ENCODE results near the gene ZNF746. TPM values are rescaled to one million over a fixed set of nuclear protein-coding genes. Genes with fewer than 3 reads are reported as not detected.

ZNF746 gene
- total and polyA plus RNA-seq, 2 of the 13 experiments (the other 11 are each of a cell fraction or from before 2014, with no cell fraction given) = 3.8 to 8.1 TPM

- Histone ChIP-seq H3K36me3 (replicated peaks in 1 of 2; ENCODE audit: control insufficient read depth in 1 of 2, insufficient read depth in 2 of 2, low read length in 2 of 2) (peaks cover 8 to 54% of the 10 kb centered on the region in 2 experiments), H3K79me2 (ENCODE audit: insufficient read depth, low read length) (no peaks in the 10 kb centered on the region), H3K4me2 (ENCODE audit: low read depth, low read length) (no peak overlapping the region), H4K20me1 (ENCODE audit: insufficient read depth, low read length) (no peaks in the 10 kb centered on the region), H3K9me3 (ENCODE audit: low read length) (no peaks in the 10 kb centered on the region; the same call in 1 of the 2 replicates), H3K27ac (ENCODE audit: extremely low read length, insufficient read depth, low read length) (no peak overlapping the region), H3K4me1 (ENCODE audit: insufficient read depth, low read length) (no peaks in the 10 kb centered on the region), H2AFZ (ENCODE audit: low read length) (no peak overlapping the region), H3K4me3 (replicated peaks in 1 of 3; ENCODE audit: insufficient read depth in 1 of 3, low read depth in 2 of 3, low read length in 3 of 3) (no peak overlapping the region), H3K9ac (ENCODE audit: insufficient read depth, low read depth, low read length) (no peak overlapping the region), H3K27me3 (ENCODE audit: control insufficient read depth in 1 of 2, insufficient read depth in 2 of 2, low read length in 2 of 2) (no peaks in the 10 kb centered on the region)
- BruUV-seq (replicated peaks) = no TSS peak
- ChIA-PET CTCF (ENCODE audit: low intra/inter-chr PET ratio, low total read pairs) (no interaction called here), POLR2A (no interaction called here)
- in situ Hi-C loops (cut with HindIII; ENCODE audit: extremely low pct_ligation_motif_present, low pct_unique_long_range_greater_than_20kb) = no loop called here
- no peak for DNase-seq (ENCODE audit: low spot score)
- no peak for ATAC-seq
- intact Hi-C loops (cut with micrococcal nuclease; ENCODE audit: unreplicated experiment) = no loop called here
- WGBS (ENCODE audit: low lambda C conversion rate) = 94% methylated on average over 12 of the region's 12 CpGs
- TF ChIP-seq KDM5B (CRISPR knock-in tag; IDR thresholded peaks at IDR 0.05; ENCODE audit: borderline replicate concordance) (no peak), ZEB1 (IDR thresholded peaks at IDR 0.05; ENCODE audit: insufficient replicate concordance, low read depth) (no peak), ZNF547 (CRISPR knock-in tag; IDR thresholded peaks at IDR 0.05) (no peak), IKZF1 (IDR thresholded peaks at IDR 0.05) (no peak), CHD4 (IDR thresholded peaks at IDR 0.05; ENCODE audit: borderline replicate concordance, low read length) (no peak), MED13 (CRISPR knock-in tag; IDR thresholded peaks at IDR 0.05) (no peak), ZNF225 (CRISPR knock-in tag; IDR thresholded peaks at IDR 0.05) (no peak), ZNF512 (CRISPR knock-in tag; IDR thresholded peaks at IDR 0.05) (no peak), ZFP36L2 (CRISPR knock-in tag; IDR thresholded peaks at IDR 0.05) (no peak), ETV6 (CRISPR knock-in tag; conservative IDR thresholded peaks at IDR 0.05) (no peak), ZNF263 (CRISPR knock-in tag; IDR thresholded peaks at IDR 0.05) (no peak), ZKSCAN1 (IDR thresholded peaks at IDR 0.05; ENCODE audit: low read length) (no peak), SCMH1 (CRISPR knock-in tag; IDR thresholded peaks at IDR 0.05; ENCODE audit: borderline replicate concordance) (no peak), ZMYM3 (CRISPR knock-in tag; IDR thresholded peaks at IDR 0.05) (no peak), ZNF543 (CRISPR knock-in tag; IDR thresholded peaks at IDR 0.05) (no peak), STAG1 (CRISPR knock-in tag; IDR thresholded peaks at IDR 0.05) (no peak)
- TF ChIP-seq, protein P1, sequence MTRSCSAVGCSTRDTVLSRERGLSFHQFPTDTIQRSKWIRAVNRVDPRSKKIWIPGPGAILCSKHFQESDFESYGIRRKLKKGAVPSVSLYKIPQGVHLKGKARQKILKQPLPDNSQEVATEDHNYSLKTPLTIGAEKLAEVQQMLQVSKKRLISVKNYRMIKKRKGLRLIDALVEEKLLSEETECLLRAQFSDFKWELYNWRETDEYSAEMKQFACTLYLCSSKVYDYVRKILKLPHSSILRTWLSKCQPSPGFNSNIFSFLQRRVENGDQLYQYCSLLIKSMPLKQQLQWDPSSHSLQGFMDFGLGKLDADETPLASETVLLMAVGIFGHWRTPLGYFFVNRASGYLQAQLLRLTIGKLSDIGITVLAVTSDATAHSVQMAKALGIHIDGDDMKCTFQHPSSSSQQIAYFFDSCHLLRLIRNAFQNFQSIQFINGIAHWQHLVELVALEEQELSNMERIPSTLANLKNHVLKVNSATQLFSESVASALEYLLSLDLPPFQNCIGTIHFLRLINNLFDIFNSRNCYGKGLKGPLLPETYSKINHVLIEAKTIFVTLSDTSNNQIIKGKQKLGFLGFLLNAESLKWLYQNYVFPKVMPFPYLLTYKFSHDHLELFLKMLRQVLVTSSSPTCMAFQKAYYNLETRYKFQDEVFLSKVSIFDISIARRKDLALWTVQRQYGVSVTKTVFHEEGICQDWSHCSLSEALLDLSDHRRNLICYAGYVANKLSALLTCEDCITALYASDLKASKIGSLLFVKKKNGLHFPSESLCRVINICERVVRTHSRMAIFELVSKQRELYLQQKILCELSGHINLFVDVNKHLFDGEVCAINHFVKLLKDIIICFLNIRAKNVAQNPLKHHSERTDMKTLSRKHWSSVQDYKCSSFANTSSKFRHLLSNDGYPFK (CRISPR knock-in tag; IDR thresholded peaks at IDR 0.05; ENCODE audit: borderline replicate concordance) = no peak
- TF ChIP-seq, protein P2, sequence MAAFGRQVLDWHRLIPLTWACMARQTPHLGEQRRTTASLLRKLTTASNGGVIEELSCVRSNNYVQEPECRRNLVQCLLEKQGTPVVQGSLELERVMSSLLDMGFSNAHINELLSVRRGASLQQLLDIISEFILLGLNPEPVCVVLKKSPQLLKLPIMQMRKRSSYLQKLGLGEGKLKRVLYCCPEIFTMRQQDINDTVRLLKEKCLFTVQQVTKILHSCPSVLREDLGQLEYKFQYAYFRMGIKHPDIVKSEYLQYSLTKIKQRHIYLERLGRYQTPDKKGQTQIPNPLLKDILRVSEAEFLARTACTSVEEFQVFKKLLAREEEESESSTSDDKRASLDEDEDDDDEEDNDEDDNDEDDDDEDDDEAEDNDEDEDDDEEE (CRISPR knock-in tag; IDR thresholded peaks at IDR 0.05) = no peak
- TF ChIP-seq, protein P3, sequence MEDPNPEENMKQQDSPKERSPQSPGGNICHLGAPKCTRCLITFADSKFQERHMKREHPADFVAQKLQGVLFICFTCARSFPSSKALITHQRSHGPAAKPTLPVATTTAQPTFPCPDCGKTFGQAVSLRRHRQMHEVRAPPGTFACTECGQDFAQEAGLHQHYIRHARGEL (CRISPR knock-in tag; IDR thresholded peaks at IDR 0.05) = no peak
- no peak for FAIRE-seq
Observed at GRCh38 chr7:149476791-149477190, 20.8 kb downstream of the ZNF746 start.
